HepG2 (cell line): Measurements from ENCODE around the gene SMIM22. TPM values are rescaled to one million over a fixed set of nuclear protein-coding genes. Genes with fewer than 3 reads are reported as not detected.
A peak's percentile ranks its signal among the peaks of the same experiment; 100 is the strongest.

Experiments used
- ATAC-seq: fragments of 200-7000 bp; cut with Tn5 transposase; 3 replicates; pipeline ENCODE4 v1.9.1; 2020; ENCODE audit warnings: mild to moderate bottlenecking, moderate library complexity
- BruUV-seq: library from RNA; stranded (reverse); fragments of 400-500 nt; replicated peaks from 2 replicates; lab custom pipeline; 2021; lab: Mats Ljungman, UMichigan
- CTCF ChIA-PET: fragments of 300-600 bp; formaldehyde crosslinking; extraction: SDS; loops from one replicate; lab custom pipeline; 2021; ENCODE audit warnings: low total read pairs, inconsistent platforms, low intra/inter-chr PET ratio; lab: Yijun Ruan, JAX
- POLR2A ChIA-PET: fragments of 350-600 bp; sonication (Branson Sonifier 250); formaldehyde crosslinking; loops from one replicate; lab custom pipeline; 2020; ENCODE audit warnings: antibody characterized with exemption, inconsistent platforms; lab: Yijun Ruan, JAX
- DNase-seq: peaks from one replicate; pipeline ENCODE4 v3.0.0-alpha.2; 2015; ENCODE audit warnings: low spot score
- FAIRE-seq: peaks from 3 replicates; lab custom pipeline; 2011; peaks lifted over from hg19 to GRCh38; lab: Jason Lieb, UNC
- H2AFZ ChIP-seq: one replicate; pipeline ENCODE4 v1.6.1; 2011; ENCODE audit warnings: low read length, inconsistent platforms
- H3K27ac ChIP-seq: fragments of 300-600 bp; 3 replicates; pipeline ENCODE4 v1.8.0; 2011; ENCODE audit warnings: mixed run types, mild to moderate bottlenecking, mixed read lengths, low read length, inconsistent platforms; ENCODE audit not compliant: insufficient read depth; ENCODE audit errors: extremely low read length
- H3K27me3 ChIP-seq, 2 experiments: fragments of 200-600 bp in 1 of 2; 2 replicates in 1 of 2; 3 replicates in 1 of 2; pipeline versions ENCODE4 v1.6.0 to v1.8.0; 2011; ENCODE audit warnings: low read length in 2 of 2, mild to moderate bottlenecking in 2 of 2, moderate library complexity in 2 of 2, inconsistent platforms in 1 of 2; ENCODE audit not compliant: insufficient read depth in 2 of 2, control insufficient read depth in 1 of 2
- H3K36me3 ChIP-seq, 2 experiments: fragments of 200-600 bp in 1 of 2; replicated peaks in 1 of 2; 2 replicates in 1 of 2; 3 replicates in 1 of 2; pipeline versions ENCODE4 v1.5.1 to v1.8.0; 2011; ENCODE audit warnings: low read length in 2 of 2, inconsistent platforms in 1 of 2; ENCODE audit not compliant: insufficient read depth in 2 of 2, control insufficient read depth in 1 of 2
- H3K4me1 ChIP-seq: 2 replicates; pipeline ENCODE4 v1.5.1; 2012; ENCODE audit warnings: low read length, inconsistent platforms; ENCODE audit not compliant: insufficient read depth
- H3K4me2 ChIP-seq: 2 replicates; pipeline ENCODE4 v1.6.0; 2011; ENCODE audit warnings: low read depth, low read length, inconsistent platforms
- H3K4me3 ChIP-seq, 3 experiments: fragments of 200-600 bp in 1 of 3; sonication (generic), shearing (Covaris generic) in 1 of 3; replicated peaks in 1 of 3; 2 replicates each; pipeline ENCODE4 v1.5.1; 2011 to 2016; ENCODE audit warnings: low read length in 3 of 3, inconsistent platforms in 2 of 3, low read depth in 2 of 3, mild to moderate bottlenecking in 2 of 3, control low read depth in 1 of 3, mixed read lengths in 1 of 3; ENCODE audit not compliant: insufficient read depth in 1 of 3
- H3K79me2 ChIP-seq: one replicate; pipeline ENCODE4 v1.6.1; 2011; ENCODE audit warnings: low read length, inconsistent platforms; ENCODE audit not compliant: insufficient read depth
- H3K9ac ChIP-seq: 2 replicates; pipeline ENCODE4 v1.6.0; 2011; ENCODE audit warnings: mild to moderate bottlenecking, low read depth, low read length, inconsistent platforms; ENCODE audit not compliant: insufficient read depth
- H3K9me3 ChIP-seq: 2 replicates; pipeline ENCODE4 v1.5.1; 2012; ENCODE audit warnings: mild to moderate bottlenecking, low read length
- H4K20me1 ChIP-seq: 2 replicates; pipeline ENCODE4 v1.6.0; 2011; ENCODE audit warnings: inconsistent platforms, mild to moderate bottlenecking, low read length, moderate library complexity; ENCODE audit not compliant: insufficient read depth
- HDAC1 ChIP-seq: sonication (generic); formaldehyde crosslinking; IDR thresholded peaks from 2 replicates; pipeline ENCODE4 v1.5.1; 2020; ENCODE audit warnings: mild to moderate bottlenecking, missing genetic modification reagents
- MXD1 ChIP-seq: sonication (generic); formaldehyde crosslinking; IDR thresholded peaks from 2 replicates; pipeline ENCODE4 v1.4.0; 2020; ENCODE audit warnings: mild to moderate bottlenecking, missing genetic modification reagents
- MXD3 ChIP-seq: IDR thresholded peaks from 2 replicates; pipeline ENCODE4 v1.6.1; 2016; ENCODE audit warnings: mild to moderate bottlenecking, missing biosample characterization, missing genetic modification reagents
- NFKB2 ChIP-seq: sonication (generic); formaldehyde crosslinking; IDR thresholded peaks from 2 replicates; pipeline ENCODE4 v1.4.0; 2020; ENCODE audit warnings: missing genetic modification reagents, borderline replicate concordance
- POLR2A ChIP-seq, 2 experiments: IDR thresholded peaks; 2 replicates each; pipeline ENCODE4 v1.6.1; 2011; ENCODE audit warnings: low read depth in 2 of 2, low read length in 2 of 2, mild to moderate bottlenecking in 1 of 2, moderate library complexity in 1 of 2; ENCODE audit not compliant: insufficient read depth in 1 of 2
- POLR2AphosphoS2 ChIP-seq: IDR thresholded peaks from 2 replicates; pipeline ENCODE4 v1.6.1; 2011; ENCODE audit warnings: low read depth, low read length, improper control_type of control experiment
- SALL2 ChIP-seq: sonication (generic); formaldehyde crosslinking; IDR thresholded peaks from 2 replicates; pipeline ENCODE4 v1.8.1; 2023; ENCODE audit warnings: mild to moderate bottlenecking, missing genetic modification reagents, inconsistent platforms
- SP4 ChIP-seq: sonication (generic); formaldehyde crosslinking; IDR thresholded peaks from 2 replicates; pipeline ENCODE4 v1.8.1; 2023; ENCODE audit warnings: mild to moderate bottlenecking, missing genetic modification reagents
- ZBTB38 ChIP-seq: sonication (generic); formaldehyde crosslinking; IDR thresholded peaks from 2 replicates; pipeline ENCODE4 v1.5.1; 2020; ENCODE audit warnings: mild to moderate bottlenecking, missing genetic modification reagents
- ZNF552 ChIP-seq: sonication (generic); formaldehyde crosslinking; IDR thresholded peaks from 2 replicates; pipeline ENCODE4 v1.9.0; 2022; ENCODE audit warnings: missing genetic modification reagents, mild to moderate bottlenecking, borderline replicate concordance
- ZNF598 ChIP-seq: sonication (generic); formaldehyde crosslinking; IDR thresholded peaks from 2 replicates; pipeline ENCODE4 v1.5.1; 2020; ENCODE audit warnings: mild to moderate bottlenecking, missing genetic modification reagents, borderline replicate concordance
- ZNF713 ChIP-seq: sonication (generic); formaldehyde crosslinking; IDR thresholded peaks from 2 replicates; pipeline ENCODE4 v1.4.0; 2020; ENCODE audit warnings: mild to moderate bottlenecking, missing genetic modification reagents
- WGBS: methylation state at CpG from one replicate; pipeline ENCODE4 v1.1.6; 2017; ENCODE audit warnings: low lambda C conversion rate; 5-methylcytosine and 5-hydroxymethylcytosine counted together
- in situ Hi-C: cut with HindIII; loops from 2 replicates; pipeline ENCODE4 v1.10.0; 2017; ENCODE audit warnings: low pct_unique_long_range_greater_than_20kb; ENCODE audit not compliant: extremely low pct_ligation_motif_present
- intact Hi-C: fragments of 100-400 bp; cut with micrococcal nuclease; formaldehyde crosslinking; loops from one replicate; pipeline ENCODE4 v1.10.0; 2022; ENCODE audit not compliant: unreplicated experiment
- polyA plus RNA-seq, 8 experiments: library from polyadenylated mRNA; depleted of rRNA in 3 of 8; stranded (reverse) in 7 of 8; unstranded in 1 of 8; fragments of >200 nt; fragmentation: Illumina TruSeq in 4 of 8; extraction: Trizol in 4 of 8; gene quantifications; 2 replicates each; pipeline versions ENCODE4 v1.2.1 to v1.2.3, GENCODE V29; 2011 to 2016; ENCODE audit warnings: low read depth in 4 of 8, missing spikeins in 1 of 8, mixed read lengths in 1 of 8; ENCODE audit not compliant: insufficient read depth in 1 of 8
- total RNA-seq, 5 experiments: library from RNA; depleted of rRNA; stranded (reverse); fragments of >200 nt; fragmentation: Illumina TruSeq; extraction: Trizol; gene quantifications; 2 replicates each; pipeline ENCODE4 v1.2.3, GENCODE V29; 2016; ENCODE audit warnings: low read depth in 1 of 5
- TF ChIP-seq, protein P1 (sequence below): sonication (generic); formaldehyde crosslinking; IDR thresholded peaks from 2 replicates; pipeline ENCODE4 v1.4.0; 2020; ENCODE audit warnings: missing genetic modification reagents

The SMIM22 gene
- total and polyA plus RNA-seq, 2 of the 13 experiments (the other 11 are each of a cell fraction or from before 2014, with no cell fraction given): not detected

GRCh38 chr16:4801051-4801961 is 6.1 kb downstream of the SMIM22 start:
- H3K4me2 ChIP-seq: peak overlapping the region; percentile 93
- peak overlapping the region; percentile 88 to 90 (median 90) for H3K4me3 ChIP-seq
- no peaks in the 10 kb centered on the region for H3K9me3 ChIP-seq
- DNase-seq (no peak), FAIRE-seq (no peak), ATAC-seq (peak; percentile 7)
- CTCF ChIA-PET: no interaction called here
- H4K20me1 ChIP-seq: no peaks in the 10 kb centered on the region
- peak overlapping the region; percentile 65 for H3K9ac ChIP-seq
- in situ Hi-C loops (no loop called here), intact Hi-C loops (loop anchor here (5.0 kb wide), 1 partner anchor 69 kb away; the partner anchor contains the start of genes ANKS3 and DNAAF8)
- H3K79me2 ChIP-seq: no peaks in the 10 kb centered on the region
- 39% methylated on average over 21 of the region's 29 CpGs for WGBS
- peak overlapping the region; percentile 20 for H2AFZ ChIP-seq
- peak overlapping the region; percentile 83 for H3K27ac ChIP-seq
- peaks cover 24% of the 10 kb centered on the region for H3K4me1 ChIP-seq
- H3K27me3 ChIP-seq: no peaks in the 10 kb centered on the region
- BruUV-seq: no TSS peak
- POLR2A ChIA-PET: interaction anchor here (0.7 to 3.7 kb wide), 3 partner anchors 11 to 33 kb away, joined by 3 to 17 read pairs (median 12); partner anchors contain the start of genes SEPTIN12 and ZNF500
- H3K36me3 ChIP-seq: peaks cover 0 to 22% of the 10 kb centered on the region in 2 experiments; a peak in 2 of 5 replicates
- TF ChIP-seq SP4 (CRISPR knock-in tag) (0 out of 2 replicates have a peak, but pooled peaks have one; percentile 5), POLR2A (IDR thresholded peaks at IDR 0.05; ENCODE audit: insufficient read depth in 1 of 2, low read depth in 2 of 2, low read length in 2 of 2) (peak in 1 of 2 experiments; percentile 19; a peak in 1 of 4 replicates), NFKB2 (CRISPR knock-in tag) (0 out of 2 replicates have a peak, but pooled peaks have one; percentile 33), MXD3 (CRISPR knock-in tag) (no peak), MXD1 (0 out of 2 replicates have a peak, but pooled peaks have one; percentile 9), ZBTB38 (no peak; the same call in 1 of the 2 replicates), SALL2 (CRISPR knock-in tag) (no peak), ZNF598 (CRISPR knock-in tag) (0 out of 2 replicates have a peak, but pooled peaks have one; percentile 45), POLR2AphosphoS2 (no peak), ZNF552 (0 out of 2 replicates have a peak, but pooled peaks have one; percentile 50), HDAC1 (CRISPR knock-in tag) (no peak), ZNF713 (CRISPR knock-in tag) (no peak)
- TF ChIP-seq, protein P1, sequence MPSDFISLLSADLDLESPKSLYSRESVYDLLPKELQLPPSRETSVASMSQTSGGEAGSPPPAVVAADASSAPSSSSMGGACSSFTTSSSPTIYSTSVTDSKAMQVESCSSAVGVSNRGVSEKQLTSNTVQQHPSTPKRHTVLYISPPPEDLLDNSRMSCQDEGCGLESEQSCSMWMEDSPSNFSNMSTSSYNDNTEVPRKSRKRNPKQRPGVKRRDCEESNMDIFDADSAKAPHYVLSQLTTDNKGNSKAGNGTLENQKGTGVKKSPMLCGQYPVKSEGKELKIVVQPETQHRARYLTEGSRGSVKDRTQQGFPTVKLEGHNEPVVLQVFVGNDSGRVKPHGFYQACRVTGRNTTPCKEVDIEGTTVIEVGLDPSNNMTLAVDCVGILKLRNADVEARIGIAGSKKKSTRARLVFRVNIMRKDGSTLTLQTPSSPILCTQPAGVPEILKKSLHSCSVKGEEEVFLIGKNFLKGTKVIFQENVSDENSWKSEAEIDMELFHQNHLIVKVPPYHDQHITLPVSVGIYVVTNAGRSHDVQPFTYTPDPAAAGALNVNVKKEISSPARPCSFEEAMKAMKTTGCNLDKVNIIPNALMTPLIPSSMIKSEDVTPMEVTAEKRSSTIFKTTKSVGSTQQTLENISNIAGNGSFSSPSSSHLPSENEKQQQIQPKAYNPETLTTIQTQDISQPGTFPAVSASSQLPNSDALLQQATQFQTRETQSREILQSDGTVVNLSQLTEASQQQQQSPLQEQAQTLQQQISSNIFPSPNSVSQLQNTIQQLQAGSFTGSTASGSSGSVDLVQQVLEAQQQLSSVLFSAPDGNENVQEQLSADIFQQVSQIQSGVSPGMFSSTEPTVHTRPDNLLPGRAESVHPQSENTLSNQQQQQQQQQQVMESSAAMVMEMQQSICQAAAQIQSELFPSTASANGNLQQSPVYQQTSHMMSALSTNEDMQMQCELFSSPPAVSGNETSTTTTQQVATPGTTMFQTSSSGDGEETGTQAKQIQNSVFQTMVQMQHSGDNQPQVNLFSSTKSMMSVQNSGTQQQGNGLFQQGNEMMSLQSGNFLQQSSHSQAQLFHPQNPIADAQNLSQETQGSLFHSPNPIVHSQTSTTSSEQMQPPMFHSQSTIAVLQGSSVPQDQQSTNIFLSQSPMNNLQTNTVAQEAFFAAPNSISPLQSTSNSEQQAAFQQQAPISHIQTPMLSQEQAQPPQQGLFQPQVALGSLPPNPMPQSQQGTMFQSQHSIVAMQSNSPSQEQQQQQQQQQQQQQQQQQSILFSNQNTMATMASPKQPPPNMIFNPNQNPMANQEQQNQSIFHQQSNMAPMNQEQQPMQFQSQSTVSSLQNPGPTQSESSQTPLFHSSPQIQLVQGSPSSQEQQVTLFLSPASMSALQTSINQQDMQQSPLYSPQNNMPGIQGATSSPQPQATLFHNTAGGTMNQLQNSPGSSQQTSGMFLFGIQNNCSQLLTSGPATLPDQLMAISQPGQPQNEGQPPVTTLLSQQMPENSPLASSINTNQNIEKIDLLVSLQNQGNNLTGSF (CRISPR knock-in tag): no peak
